GM19240 (cell line): ENCODE results near the gene CFAP206.
"Not testable (repeated sequence)": the region's sequence is repeated elsewhere in the genome, so short reads cannot be mapped to it uniquely, and the experiment has no call there.

Source experiments
- DNase-seq: peaks from one replicate; pipeline ENCODE4 v3.0.0; 2011; ENCODE audit warnings: low spot score; ENCODE audit not compliant: insufficient read length

CFAP206 gene

DNA sequence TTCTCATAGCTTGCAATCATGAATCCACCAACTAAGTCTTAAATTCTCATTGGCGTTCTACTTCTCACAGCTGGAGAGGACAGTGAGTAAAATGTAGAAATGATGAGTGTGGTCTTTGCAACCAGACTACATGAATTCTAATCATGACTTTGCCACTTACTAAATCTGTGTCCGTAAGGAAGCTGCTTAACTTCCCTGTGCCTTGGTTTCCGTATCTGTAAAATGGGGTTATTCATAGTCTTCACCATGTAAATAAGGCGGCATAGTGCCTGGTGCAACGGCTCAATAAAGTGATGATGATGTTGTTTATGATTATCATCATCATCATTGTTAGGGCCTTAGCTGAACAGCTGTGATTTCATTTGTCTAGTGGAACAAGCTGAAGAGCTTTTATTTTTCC lies 12.6 kb downstream of the CFAP206 start:
- DNase-seq, result no peak

DNA sequence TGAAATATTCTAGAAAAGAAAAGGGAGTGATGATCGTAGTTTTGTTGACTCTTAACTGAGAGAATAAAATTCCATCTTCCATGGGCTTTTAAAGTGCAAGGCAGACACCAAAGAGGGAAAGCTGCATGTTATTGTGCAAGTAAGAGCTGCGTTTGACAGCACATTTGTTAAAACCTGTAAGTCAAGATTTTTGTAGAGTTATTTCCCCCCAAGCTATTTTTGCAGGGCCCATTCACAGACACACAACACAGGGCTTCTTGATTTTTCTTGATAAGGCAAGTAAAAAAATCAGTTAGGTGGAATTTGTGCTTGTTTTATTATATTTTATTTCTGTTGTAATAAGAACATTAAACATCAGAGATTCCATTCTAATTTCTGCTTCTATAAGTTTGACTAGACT lies 13.8 kb downstream of the CFAP206 start:
- no peak for DNase-seq

DNA sequence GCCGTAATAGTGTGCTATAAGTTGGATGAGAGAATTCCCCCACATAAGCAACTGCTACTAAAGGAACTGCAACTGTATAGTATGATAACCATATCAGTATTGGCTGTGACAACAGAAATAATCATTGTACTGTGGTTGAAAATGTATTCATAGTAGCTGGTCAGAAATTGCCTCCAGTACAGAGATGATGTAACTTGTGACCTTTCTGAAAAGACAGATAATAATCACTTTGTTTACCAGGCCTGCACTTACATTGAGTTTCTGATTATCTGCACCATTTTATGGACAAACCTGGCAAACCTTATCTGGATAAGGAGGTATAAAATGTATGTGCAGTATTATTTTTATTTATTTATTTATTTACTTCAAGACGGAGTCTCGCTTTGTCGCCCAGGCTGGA lies 19.0 kb downstream of the CFAP206 start:
- DNase-seq, result no peak

DNA sequence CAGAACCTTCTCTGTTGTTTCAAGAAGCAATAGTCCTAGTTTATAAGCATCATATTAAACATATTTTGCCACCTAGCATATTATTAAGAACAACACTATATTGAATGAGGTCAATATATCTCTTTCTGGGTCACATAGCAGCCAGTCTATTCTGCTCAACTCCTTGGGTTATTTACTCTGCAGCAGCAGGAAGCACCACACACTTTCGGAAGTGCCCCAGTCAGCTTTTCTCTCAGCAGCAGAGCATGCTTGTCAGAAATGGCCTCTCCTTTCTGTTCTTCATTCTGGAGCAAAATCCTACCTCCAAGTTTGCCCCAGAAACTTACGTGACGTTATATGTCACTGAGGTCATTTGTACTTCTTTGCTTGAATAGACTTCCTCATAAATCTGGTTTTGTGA lies 22.7 kb downstream of the CFAP206 start:
- DNase-seq, result no peak

DNA sequence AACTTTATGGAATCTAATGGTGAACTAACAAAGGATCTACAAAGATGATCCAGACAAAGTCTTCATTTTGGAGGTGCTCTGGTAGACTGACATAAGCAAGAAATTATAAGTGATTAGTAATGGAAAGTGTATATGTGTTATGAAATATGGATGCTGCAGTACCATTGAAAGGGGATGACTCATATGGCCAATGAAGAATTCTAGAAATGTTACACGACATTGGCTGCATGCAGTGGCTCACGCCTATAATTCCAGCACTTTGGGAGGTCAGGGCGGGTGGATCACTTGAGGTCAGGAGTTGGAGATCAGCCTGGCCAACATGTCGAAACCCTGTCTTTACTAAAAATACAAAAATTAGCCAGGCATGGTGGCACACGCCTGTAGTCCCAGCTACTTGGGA lies 23.5 kb downstream of the CFAP206 start:
- DNase-seq, result no peak

DNA sequence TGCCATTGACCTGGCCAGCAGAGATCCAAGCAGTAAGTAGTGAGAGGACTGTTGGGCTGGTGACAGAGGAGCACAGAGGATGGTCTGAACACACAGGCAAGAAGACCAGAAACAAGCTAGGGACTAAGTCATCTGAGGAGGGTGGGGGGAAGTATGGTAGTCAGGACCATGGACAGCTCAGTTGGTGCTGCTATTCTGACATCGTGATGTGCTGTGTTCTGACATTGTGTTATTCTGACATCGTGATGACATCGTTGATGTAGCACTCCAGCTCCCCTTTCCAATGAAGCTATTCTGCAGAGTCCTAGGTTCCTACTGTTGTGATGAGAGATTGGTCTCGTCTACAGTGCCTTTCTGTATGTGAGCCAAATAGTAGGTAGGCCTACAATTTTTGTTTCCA lies 28.7 kb downstream of the CFAP206 start:
- DNase-seq, result peak; percentile 8

DNA sequence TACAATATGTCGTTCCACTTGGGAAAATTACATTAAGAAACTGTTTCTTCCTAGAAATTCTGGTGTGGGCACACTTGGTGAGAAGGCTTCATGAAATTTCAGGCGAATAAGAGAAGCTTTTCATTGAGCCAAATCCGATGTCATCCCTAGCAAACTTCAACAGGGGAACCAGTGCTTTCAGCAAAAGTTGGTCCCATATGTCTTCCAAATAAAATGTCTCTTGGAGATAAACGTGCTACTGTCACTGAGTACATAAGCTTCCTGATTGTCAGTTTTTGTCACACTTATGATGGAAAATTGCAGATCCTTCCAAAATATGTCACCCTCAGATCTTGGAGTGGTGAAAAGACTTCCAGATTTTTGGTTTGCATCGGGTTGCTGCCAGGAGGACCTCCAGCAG lies 33.9 kb downstream of the CFAP206 start:
- no peak for DNase-seq

DNA sequence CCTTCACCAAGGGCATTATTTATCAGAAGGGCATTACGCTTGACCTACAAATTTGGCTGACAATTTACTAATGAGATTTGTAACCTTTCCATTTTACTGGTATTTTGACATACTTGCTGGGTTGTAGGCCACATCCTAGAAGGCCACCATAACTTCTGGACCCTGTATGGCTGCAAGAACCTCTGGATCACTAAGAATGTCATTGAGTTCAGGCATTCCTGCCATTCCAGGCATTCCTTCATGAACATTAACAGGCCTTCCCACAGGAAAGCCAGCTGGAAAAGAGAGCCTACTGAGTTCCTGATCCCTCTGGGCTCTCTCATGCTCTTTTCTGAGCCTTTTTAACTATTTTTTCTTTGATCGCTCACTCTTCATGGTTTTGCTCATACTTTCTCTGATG lies 36.6 kb downstream of the CFAP206 start:
- DNase-seq, result no peak

DNA sequence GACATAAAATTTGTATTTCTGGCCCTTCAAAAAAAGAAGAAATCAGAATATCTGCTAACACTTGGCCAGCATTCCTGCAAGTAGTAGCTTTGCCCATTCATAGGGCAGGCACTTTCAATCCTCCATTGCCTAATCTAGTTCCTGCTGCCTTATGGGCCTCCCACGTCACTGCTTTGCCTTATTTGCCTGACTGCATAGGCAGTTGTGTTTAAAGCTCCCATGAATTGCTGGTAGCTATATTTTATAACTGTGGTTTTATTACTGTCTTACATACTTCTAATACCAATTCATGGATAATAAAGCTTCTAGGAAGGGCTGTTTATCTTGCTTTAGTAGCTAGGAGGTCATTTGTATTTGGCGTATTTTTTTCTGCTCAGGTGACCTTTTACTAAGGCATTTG lies 57.3 kb downstream of the CFAP206 start:
- no peak for DNase-seq

DNA sequence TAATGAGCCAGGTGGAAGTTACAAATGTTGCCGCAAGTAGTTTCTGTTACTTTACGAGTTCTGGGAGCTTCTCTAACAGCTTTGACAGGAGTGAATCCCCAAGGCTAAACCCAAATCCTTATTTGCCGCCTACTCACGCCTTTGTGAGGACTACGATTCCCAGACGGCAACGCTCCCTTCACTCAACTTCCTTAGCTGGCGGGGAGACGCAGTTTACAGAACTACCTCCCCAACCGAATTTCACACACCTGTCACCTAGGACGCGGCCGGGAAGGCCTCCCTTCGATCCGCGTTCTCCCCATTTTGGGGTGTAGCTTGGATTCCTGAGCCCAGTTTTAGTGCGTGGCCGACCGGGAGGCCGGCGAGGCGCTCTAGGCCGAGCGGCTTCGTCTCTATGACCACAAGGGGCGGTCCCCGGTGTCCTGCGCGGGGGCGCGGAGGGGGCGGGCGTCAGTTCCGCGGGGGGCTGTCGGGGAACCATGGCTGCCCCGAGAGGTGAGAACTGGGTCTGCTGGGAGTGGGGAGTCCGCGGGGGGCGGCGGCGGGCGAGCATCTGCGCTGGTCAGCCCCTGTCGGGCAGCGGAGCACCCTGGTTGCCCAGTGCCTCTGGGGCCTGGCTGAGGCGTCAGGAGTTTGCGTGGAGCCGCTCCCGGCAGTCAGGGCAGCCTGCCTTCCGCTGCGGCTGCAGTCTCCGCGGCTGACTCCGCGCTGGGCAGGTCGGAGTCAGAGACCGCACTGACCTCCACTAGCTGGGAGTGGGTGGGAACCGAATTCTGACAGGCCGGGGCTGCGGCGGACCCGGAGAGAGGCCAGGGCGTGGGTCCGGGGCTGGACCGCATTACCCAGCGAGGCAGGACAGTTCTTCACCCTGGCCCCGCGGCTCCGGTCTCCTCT lies 65.0 kb downstream of the CFAP206 start, which contains the start of gene SLC35A1:
Gene SLC35A1 (plus strand): TSS at position 450 of the 894 bp plus-strand sequence. CDS start 30 bp downstream, at position 480.
- DNase-seq, result peak; percentile 72

DNA sequence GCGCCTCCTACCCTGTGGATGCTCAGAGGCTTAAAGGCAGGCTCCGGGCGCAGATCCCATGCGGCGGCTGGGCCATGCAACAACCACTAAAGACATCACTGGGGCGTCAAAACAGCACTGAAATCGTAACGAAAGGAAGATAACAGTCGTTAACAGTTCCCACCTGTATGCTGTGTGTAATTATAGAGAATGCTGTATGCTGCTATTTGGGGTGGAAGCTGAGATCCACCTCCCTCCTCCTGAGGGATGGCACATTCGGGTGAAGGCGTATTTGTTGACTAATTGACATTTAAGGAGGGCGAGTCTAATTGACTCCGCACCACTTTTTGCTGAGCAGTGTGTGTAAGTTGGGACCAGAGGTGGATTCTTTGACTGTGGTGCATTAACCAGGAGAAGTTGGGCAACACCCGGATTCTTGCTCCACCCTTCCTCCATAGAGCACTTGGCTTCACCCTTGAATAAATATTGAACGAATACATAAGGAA lies 65.7 kb downstream of the CFAP206 start:
- peak; percentile 49 for DNase-seq

DNA sequence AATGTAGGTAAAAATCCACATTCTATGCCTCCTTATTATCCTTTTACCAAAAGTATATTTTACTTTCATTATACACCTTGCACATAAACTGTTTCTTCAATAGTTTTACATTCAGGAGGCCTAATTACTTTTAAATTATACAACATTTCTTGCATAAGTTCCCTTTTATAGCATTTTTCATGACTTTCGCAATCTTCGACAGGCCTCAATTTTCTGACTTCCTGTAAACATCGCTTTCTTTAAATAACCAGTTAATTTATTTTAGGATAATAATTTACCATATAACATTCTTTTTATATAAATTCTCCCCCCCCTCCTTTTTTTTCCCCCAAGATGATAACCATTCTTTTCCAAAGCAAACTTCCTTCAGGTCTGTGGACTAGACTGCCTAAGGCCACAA lies 74.2 kb downstream of the CFAP206 start:
- DNase-seq, result no peak

DNA sequence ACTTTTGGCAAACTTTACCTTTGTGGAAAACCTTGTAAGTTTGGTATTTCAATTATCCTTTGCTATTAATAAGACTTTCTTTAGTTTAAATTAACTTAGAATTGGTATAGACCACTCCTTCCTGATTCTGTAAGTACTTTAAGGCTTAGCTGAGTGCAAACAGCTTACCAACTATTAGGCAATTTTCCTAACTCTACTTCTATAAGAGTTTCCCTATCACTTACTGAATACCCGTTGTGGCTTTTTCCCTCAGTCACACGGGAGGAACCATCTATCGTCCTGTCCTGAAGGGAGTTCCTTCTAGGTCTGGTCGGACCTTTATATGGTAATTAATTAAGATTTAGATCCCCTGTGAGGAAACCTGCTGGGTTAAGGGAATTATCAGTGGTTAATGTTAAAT lies 74.6 kb downstream of the CFAP206 start:
- DNase-seq, result no peak

DNA sequence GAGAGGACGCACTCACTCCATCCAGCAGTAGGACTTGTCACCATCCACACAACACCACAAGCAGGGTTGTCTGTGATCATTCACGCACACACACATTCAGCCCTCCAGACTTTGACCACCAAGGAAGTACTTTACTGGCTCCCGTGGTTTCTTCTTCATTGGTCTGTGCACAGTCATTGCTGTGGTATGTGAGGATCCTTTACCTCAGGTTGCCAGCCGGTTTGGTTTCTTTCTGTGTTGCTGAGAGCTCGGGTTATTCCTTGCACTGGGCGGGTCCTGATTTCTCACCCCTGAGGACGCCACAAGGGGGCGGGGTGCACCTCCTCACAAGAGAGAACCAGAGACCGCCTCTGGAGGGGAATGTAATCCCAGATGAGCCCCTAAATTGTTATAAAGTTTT lies 76.2 kb downstream of the CFAP206 start:
- no peak for DNase-seq

DNA sequence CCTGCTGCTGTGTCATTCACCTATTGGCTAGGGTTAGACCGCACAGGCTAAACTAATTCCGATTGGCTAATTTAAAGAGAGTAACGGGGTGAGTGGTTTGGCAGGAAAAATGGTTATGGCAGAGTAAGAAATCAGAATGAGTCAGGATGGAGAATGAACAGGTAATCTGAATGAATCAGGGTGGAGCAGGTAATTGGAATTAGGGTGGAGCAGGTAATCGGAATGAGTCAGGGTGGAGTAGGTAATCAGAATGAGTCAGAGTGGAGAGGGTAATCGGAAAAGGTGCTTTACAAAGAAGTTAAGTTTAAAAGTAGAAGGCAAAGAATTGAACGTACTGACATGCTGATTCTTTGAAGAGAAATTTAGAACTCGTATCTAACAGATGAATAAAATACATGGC lies 76.7 kb downstream of the CFAP206 start:
- DNase-seq, result no peak

DNA sequence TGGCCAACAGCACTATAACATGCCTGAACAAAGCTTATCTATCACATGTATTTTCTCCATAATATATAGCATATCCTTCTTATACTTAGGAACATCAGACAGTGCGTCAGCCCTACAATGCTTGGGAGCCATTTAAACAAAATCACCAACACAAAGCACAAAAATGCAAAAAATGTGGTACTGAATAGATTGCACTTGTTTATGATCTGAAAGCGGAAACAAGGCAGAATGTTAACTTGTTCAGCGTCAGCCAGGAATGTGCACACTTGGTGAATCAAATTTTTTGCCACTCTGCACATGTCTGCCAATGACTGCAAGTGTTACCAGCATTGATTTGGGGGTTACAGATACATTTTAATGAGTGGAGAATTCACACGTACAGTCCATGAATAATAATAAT lies 79.8 kb downstream of the CFAP206 start:
- no peak for DNase-seq

DNA sequence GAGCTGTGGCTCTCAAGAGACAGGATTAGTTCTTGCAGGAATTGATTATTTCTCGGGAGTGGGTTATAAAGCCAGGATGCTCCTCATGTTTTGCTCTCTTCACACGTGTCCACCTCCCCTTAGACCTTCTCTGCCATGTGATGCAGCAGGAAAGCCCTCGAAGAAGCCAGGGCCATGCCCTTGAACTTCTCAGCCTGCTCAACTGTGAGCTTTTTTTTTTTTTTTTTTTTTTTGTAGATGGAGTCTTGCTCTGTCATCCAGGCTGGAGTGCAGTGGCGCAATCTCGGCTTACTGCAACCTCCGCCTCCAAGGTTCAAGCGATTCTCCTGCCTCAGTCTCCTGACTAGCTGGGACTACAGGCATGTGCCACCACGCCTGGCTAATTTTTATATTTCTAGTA lies 81.6 kb downstream of the CFAP206 start:
- DNase-seq, result not testable (repeated sequence)

DNA sequence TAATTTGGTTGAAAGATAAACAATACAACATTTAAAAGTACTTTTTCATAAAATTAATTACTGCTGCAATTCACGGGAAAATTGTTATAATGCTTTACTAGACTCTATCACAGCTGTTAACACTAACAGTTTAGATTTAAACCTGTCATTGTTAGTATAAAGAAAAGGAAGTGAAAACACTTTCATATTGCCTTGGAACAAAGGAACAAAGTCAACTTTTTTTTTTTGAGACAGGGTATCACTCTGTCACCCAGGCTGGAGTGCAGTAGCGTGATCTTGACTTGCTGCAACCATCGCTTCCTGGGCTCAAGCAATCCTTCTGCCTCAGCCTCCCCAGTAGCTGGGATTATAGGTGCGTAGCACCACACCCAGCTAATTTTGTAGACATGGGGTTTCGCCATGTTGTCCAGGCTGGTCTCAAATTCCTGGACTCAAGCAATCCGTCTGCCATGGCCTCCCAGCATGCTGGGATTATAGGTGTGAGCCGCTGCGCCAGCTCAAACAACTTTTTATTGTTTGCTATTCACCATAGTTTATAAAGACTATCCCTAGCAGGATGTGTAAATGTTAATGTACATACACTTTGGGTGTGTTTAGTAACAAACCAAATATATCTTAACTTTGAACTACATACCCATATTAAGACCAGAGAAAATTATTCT lies 87.1 kb downstream of the CFAP206 start:
- no peak for DNase-seq

DNA sequence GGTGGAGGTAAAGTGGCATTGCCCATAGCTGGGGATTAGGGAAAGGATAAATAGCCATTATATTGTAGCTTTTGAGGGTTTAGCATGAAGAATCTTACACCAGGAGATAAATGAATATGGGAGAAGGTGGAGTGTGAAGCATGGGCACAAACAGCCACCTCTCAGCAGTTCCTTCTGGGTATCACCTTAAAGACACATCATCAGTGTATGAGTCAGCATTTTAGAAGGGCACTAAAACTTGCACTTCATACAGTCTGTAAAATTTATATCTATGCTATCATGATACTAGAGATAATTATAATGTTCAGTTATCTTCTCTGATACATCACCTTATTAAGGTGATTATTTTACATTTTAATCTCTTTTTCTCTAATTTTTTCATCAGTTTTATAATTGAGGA lies 90.3 kb downstream of the CFAP206 start:
- DNase-seq, result no peak

DNA sequence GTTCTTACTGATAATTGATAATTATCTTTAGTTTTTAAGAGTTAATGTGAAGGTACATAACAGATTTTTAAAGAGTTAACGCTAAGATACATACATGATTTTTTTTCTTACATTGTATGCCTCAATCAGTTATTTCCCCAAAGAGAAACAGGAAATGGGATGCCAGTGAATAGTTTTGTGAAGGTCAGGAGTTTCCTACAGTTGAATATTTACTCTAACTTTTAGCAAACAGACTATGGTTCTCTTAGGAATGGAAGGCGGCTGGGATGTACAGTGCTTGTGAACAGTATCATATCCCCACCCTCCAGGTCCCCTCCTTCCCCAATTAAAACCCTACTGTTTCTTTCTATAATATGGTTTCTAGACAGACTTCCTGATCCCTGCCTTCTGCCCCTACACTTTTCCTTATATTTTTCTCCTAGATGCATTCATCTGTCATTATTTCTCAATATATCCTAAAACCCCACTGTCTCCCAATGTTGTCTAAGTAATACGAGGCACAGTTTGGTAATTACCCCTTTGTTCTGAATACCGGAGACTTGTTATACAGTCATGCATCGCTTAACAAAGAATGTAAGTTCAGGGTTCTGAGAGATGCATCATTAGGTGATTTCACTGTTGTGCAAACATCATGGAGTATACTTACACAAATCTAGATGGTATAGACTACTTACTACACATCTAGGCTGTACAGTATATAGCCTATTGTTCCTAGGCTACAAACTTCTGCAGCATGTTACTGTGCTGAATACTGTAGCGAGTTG lies 94.2 kb downstream of the CFAP206 start:
- no peak for DNase-seq

DNA sequence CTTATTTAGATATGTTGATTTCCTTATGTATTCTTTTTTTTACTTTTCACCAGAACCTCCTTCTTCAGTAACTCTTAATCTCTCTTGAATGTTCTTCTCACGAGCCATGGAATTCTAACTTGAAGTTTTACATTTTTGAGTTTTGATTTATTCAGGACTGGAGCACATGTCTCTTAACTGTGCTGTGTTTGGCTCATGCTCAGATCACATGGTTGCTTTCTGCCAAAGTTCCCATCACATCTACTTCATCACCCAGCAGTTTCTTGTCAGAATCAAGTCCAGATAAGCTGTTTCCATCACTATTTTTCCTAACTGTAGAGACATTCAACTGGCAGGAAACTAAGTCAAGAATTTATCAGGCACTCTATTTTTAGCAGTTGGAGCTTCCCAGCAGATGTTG lies 96.7 kb downstream of the CFAP206 start:
- no peak for DNase-seq
